Type B pancreatic cell (in vitro differentiated cells): ENCODE measurements around the gene ZFP36. TPM values are rescaled to one million over a fixed set of nuclear protein-coding genes. Genes with fewer than 3 reads are reported as not detected.

Experiments used
- DNase-seq: peaks from one replicate; pipeline ENCODE4 v3.0.0; 2021; ENCODE audit warnings: mixed read lengths; ENCODE audit not compliant: unreplicated experiment; ENCODE audit errors: extremely low spot score
- H3K27ac Mint-ChIP-seq: 2 replicates; pipeline ENCODE4 v1.8.0; 2021; ENCODE audit warnings: mild to moderate bottlenecking, mixed read lengths
- H3K27me3 Mint-ChIP-seq: 2 replicates; pipeline ENCODE4 v1.8.0; 2021; ENCODE audit warnings: mixed read lengths
- H3K36me3 Mint-ChIP-seq: 2 replicates; pipeline ENCODE4 v1.8.0; 2021; ENCODE audit warnings: mixed read lengths
- H3K4me1 Mint-ChIP-seq: one replicate; pipeline ENCODE4 v1.8.0; 2021; ENCODE audit warnings: mixed read lengths; ENCODE audit not compliant: unreplicated experiment
- H3K4me3 Mint-ChIP-seq: 2 replicates; pipeline ENCODE4 v1.8.0; 2021; ENCODE audit warnings: mild to moderate bottlenecking, mixed read lengths
- H3K9me3 Mint-ChIP-seq: 2 replicates; pipeline ENCODE4 v1.8.0; 2021; ENCODE audit warnings: mixed read lengths
- CTCF ChIP-seq: fragments of 200-600 bp; sonication (generic); conservative IDR thresholded peaks from 2 replicates; pipeline ENCODE4 v1.5.0; 2021; ENCODE audit warnings: antibody characterized with exemption, mild to moderate bottlenecking
- total RNA-seq: library from RNA; stranded (reverse); gene quantifications from 2 replicates; pipeline ENCODE4 v1.2.1, GENCODE V29; 2021; ENCODE audit warnings: low replicate concordance

ZFP36 gene
- total RNA-seq, 1 donor from 2014 or later: 36.0 TPM

DNA sequence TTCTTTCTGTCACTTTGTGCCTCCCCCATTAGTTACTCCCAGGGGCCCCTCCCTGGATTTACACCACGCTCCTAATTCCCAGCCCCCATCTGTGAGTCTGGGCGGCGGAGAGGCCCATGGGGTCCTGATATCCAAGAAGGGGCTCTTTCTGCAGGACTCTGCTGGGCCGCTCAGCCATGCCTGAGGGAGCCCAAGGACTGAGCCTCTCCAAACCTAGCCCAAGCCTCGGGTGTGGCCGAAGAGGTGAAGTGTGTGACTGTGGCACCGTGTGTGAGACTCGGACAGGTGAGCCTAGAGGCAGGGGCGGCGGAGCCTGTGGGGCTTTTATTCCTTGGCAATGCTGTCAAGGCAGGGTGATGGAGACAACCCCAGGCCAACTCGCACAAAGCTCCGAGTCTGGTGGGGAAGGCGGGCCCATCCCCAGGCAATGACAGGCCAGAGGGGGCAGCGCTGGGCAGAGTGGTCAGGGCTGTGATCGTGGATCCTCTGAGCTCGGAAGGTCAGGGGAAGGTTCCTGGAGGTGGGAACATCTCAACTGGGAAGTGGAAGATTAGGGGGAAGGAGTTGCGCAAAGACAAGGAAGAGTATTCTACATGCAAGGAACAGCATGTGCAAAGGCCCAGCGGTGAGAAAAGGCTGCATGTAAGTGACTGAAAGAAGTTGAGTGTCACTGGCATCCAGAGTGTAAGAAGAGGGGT is 7.4 kb downstream of the ZFP36 start:
- Mint-ChIP-seq H3K27me3 (peaks cover 8% of the 10 kb centered on the region), H3K4me1 (peaks cover 23% of the 10 kb centered on the region), H3K27ac (peak overlapping the region; percentile 88), H3K36me3 (peaks cover 8% of the 10 kb centered on the region), H3K4me3 (peak overlapping the region; percentile 98), H3K9me3 (no peaks in the 10 kb centered on the region)
- DNase-seq: no peak
- TF ChIP-seq CTCF: peak; percentile 13

GRCh38 chr19:39415111-39416046 is 8.7 kb downstream of the ZFP36 start:
- DNase-seq: no peak

DNA sequence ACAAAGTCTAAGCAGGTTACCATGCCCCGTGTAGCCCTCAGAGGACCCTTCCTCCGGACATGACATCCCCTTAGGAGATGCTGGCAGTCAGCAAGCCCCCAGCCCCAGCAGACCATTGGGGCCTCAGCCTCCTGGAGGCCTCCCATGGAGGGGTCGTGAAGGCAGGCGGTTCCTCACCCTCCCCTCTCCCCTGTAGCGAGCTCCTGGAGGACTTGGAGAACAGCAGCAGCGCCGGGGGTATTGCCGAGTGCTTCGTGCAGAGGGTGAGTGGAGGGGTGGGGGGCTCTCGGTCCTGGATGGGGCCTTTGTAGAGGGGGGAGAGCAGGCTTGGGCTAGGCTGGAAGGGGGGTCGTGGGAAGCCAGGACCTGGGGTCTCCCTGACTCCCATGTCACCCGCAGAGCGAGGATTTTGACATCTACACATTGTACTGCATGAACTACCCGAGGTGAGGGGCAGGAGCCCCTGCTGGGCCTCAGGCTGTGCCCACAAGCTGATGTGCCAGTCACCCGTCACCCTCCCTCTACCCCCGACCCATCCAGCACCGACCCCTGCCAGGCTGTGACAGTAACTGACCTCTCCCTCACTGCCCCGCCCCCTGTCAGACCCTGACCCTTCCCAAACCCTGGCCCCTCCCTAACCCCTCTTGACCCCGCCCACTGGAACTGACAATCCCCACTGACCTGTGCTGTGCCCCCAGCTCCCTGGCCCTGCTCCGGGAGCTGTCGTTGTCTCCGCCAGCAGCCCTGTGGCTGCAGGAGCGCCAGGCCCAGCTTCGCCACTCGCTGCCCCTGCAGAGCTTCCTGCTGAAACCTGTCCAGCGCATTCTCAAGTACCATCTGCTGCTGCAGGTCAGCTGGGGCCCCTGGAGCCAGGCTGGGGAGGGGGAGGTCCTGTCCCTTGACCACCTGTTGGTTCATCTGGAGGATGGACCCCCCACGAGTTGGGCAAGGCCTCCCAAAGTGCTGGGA is 9.8 kb downstream of the ZFP36 start:
- Mint-ChIP-seq H3K9me3 (no peaks in the 10 kb centered on the region), H3K27me3 (peaks cover 5% of the 10 kb centered on the region), H3K4me3 (no peak overlapping the region), H3K27ac (no peak overlapping the region), H3K4me1 (peaks cover 11% of the 10 kb centered on the region), H3K36me3 (peaks cover 7% of the 10 kb centered on the region)
- no peak for DNase-seq
- TF ChIP-seq CTCF: no peak

More at GRCh38 chr19:39415111-39416046, 8.7 kb downstream of the ZFP36 start:
- Mint-ChIP-seq H3K9me3 (no peaks in the 10 kb centered on the region), H3K4me3 (peak overlapping the region; percentile 98), H3K27ac (no peak overlapping the region), H3K27me3 (peaks cover 8% of the 10 kb centered on the region), H3K36me3 (peaks cover 7% of the 10 kb centered on the region), H3K4me1 (peaks cover 22% of the 10 kb centered on the region)
- TF ChIP-seq CTCF: no peak

DNA sequence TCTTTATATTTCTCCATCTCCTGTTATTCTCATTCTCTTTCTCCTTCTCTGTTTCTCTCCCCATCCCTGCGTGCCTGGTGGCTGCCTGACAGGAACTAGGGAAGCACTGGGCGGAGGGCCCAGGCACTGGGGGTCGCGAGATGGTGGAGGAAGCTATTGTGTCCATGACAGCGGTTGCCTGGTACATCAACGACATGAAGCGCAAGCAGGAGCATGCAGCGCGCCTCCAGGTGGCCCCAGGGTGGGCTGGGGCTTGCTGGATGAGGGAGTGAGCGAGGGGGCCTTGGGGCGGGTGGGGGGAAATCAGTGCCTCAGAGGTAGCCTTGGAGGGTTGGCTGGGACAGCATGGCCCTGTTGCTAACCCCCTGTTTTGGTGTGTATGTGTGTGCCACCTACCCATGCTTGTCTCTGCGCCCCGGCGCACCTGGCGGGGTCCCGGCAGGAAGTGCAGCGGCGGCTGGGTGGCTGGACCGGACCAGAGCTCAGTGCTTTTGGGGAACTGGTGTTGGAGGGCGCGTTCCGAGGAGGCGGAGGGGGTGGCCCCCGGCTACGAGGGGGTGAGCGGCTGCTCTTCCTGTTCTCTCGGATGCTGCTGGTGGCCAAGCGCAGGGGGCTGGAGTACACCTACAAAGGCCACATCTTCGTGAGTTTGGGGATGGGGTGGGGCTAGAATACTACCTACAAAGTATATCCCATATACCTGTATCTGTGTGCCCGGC is 11.0 kb downstream of the ZFP36 start:
- no peaks in the 10 kb centered on the region for H3K27me3 Mint-ChIP-seq
- H3K27ac Mint-ChIP-seq: no peak overlapping the region
- no peak for DNase-seq
- peak overlapping the region; percentile 60 for H3K4me3 Mint-ChIP-seq
- no peaks in the 10 kb centered on the region for H3K9me3 Mint-ChIP-seq
- peaks cover 7% of the 10 kb centered on the region for H3K36me3 Mint-ChIP-seq
- peaks cover 9% of the 10 kb centered on the region for H3K4me1 Mint-ChIP-seq
- TF ChIP-seq CTCF: no peak
